PFSK-1 (cell line): ENCODE measurements around the gene IL37.

Experiments used
- FOXP2 ChIP-seq: optimal IDR thresholded peaks from 2 replicates; pipeline ENCODE3; 2011; ENCODE audit warnings: borderline replicate concordance, control low read depth, inconsistent platforms; ENCODE audit not compliant: insufficient read depth; ENCODE audit errors: extremely low read length, extremely low read depth
- POLR2AphosphoS5 ChIP-seq: IDR thresholded peaks from 2 replicates; pipeline ENCODE4 v1.6.1; 2012; ENCODE audit warnings: low read depth, mild to moderate bottlenecking, control low read depth, low read length, moderate library complexity
- SIN3A ChIP-seq: IDR thresholded peaks from 2 replicates; pipeline ENCODE4 v1.6.1; 2012; ENCODE audit warnings: mild to moderate bottlenecking, low read length, moderate library complexity, borderline replicate concordance; ENCODE audit not compliant: insufficient read depth
- TAF1 ChIP-seq: IDR thresholded peaks from 2 replicates; pipeline ENCODE4 v1.6.1; 2012; ENCODE audit warnings: low read length, control low read depth, borderline replicate concordance; ENCODE audit not compliant: insufficient read depth
- TF ChIP-seq, protein P1 (sequence below), 2 experiments: IDR thresholded peaks; 2 replicates each; pipeline versions ENCODE4 v1.6.1 to v1.8.0; 2011 to 2012; ENCODE audit warnings: low read depth in 2 of 2, low read length in 2 of 2, control low read depth in 1 of 2, inconsistent platforms in 1 of 2, mild to moderate bottlenecking in 1 of 2, moderate library complexity in 1 of 2; ENCODE audit not compliant: insufficient read depth in 1 of 2

Gene IL37

DNA sequence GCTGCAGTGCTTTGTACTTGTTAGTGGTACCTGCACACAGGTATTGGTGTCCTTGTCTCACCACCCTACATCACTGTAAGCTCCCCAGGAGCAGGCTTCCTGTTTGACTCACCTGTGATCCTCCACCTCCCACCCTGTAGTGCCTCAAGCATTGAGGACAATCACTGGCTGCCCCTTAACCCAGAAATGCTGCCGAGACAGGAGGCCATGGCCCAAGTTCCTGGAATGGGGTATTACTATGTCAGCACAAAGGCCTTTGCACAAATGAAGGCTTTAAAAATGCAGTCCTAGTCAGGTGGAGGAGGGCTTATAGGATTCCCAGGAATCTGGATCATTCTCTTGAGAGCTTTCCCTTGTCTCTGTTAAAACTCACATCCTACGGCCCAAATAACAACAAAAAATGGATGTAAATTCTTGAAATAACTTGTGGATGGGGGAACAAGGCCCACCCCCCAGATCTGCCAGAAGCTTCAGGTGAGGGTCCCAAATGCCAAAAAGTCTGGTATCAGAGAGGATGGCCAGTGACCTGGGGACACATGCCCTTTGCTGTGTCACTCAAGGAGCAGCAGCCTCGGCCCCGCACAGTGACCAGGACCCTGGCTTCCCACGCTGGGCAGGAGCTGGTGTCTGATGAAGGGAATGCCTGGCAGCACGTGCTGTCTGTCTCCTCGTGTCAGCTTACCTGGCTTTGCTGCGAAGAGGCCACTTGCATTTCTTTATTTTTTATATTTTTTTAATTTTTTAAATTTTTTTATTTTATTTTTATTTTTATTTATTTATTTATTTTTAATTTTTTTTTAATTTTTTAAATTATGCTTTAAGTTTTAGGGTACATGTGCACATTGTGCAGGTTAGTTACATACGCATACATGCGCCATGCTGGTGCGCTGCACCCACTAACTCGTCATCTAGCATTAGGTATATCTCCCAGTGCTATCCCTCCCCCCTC, 3.7 kb upstream of the IL37 start:
- TF ChIP-seq FOXP2 (no peak), SIN3A (no peak), TAF1 (no peak), POLR2AphosphoS5 (no peak)
- TF ChIP-seq, protein P1, sequence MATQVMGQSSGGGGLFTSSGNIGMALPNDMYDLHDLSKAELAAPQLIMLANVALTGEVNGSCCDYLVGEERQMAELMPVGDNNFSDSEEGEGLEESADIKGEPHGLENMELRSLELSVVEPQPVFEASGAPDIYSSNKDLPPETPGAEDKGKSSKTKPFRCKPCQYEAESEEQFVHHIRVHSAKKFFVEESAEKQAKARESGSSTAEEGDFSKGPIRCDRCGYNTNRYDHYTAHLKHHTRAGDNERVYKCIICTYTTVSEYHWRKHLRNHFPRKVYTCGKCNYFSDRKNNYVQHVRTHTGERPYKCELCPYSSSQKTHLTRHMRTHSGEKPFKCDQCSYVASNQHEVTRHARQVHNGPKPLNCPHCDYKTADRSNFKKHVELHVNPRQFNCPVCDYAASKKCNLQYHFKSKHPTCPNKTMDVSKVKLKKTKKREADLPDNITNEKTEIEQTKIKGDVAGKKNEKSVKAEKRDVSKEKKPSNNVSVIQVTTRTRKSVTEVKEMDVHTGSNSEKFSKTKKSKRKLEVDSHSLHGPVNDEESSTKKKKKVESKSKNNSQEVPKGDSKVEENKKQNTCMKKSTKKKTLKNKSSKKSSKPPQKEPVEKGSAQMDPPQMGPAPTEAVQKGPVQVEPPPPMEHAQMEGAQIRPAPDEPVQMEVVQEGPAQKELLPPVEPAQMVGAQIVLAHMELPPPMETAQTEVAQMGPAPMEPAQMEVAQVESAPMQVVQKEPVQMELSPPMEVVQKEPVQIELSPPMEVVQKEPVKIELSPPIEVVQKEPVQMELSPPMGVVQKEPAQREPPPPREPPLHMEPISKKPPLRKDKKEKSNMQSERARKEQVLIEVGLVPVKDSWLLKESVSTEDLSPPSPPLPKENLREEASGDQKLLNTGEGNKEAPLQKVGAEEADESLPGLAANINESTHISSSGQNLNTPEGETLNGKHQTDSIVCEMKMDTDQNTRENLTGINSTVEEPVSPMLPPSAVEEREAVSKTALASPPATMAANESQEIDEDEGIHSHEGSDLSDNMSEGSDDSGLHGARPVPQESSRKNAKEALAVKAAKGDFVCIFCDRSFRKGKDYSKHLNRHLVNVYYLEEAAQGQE (IDR thresholded peaks at IDR 0.05; ENCODE audit: insufficient read depth in 1 of 2, low read depth in 2 of 2, low read length in 2 of 2), result no peak

GRCh38 chr2:112910219-112910618, 746 bp upstream of the IL37 start:
- no peak for TF ChIP-seq SIN3A
- no peak for TF ChIP-seq FOXP2
- no peak for TF ChIP-seq TAF1
- TF ChIP-seq, protein P1 (IDR thresholded peaks at IDR 0.05; ENCODE audit: insufficient read depth in 1 of 2, low read depth in 2 of 2, low read length in 2 of 2), result no peak
- TF ChIP-seq POLR2AphosphoS5, result no peak

DNA sequence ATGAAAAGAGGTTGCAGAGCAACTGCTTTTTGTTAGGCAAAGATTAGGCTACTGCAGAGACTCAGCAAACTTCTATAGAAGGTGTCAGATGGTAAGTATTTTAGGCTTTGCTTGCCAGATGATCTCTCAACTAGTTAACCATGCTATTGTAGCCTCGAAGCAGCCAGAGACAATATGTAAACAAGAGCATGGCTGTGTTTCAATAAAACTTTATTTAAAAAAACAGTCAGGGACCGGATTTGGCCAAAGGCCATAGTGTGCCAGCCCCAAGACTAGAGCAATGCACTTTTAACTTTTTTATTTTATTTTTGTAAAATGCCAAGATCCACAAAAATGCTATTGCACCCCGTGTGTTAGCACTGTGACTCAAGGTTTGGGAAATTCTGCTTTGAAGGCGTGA, 1.4 kb downstream of the IL37 start:
- TF ChIP-seq, protein P1 (IDR thresholded peaks at IDR 0.05; ENCODE audit: insufficient read depth in 1 of 2, low read depth in 2 of 2, low read length in 2 of 2), result no peak
- TF ChIP-seq TAF1 (no peak), POLR2AphosphoS5 (no peak), SIN3A (no peak), FOXP2 (no peak)

DNA sequence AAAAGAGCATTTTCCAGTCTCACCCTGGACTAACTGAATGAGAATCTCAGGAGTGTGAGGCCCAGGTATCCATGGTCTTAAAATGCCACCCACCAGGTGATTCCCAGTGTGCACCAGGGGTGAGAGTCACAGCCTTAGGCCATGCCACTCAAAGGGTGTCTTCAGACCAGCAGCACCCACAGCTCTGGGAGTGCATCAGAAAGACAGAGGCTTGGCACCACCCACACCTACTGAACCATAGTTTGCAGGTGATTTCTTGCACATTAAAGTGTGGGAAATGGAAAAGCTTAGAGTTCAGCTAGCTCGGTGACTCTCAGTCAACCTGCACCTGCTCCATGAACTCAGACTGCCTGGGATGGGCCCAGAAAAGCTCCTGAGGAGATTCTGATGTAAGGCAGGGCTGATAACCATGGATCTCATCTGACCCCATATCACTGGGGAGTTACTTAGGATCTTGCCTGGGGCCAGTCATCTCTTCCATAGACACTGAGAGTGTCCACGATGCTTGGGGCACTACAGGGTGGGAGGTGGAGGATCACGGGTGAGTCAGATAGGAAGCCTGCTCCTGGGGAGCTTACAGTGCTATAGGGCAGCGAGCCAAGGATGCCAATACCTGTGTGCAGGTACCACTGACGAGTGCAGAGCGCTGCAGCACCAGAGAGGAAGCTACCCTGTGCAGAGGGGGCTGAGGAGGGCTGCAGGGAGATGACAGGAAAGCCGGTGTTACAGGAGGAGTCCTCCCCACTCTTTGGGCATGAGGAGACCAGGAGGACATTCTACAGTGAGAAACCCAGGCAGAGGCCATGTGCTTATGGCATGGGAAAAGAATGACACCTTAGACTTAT, 4.6 kb downstream of the IL37 start:
- TF ChIP-seq TAF1 (no peak), FOXP2 (no peak), SIN3A (no peak), POLR2AphosphoS5 (no peak)
- TF ChIP-seq, protein P1 (IDR thresholded peaks at IDR 0.05; ENCODE audit: insufficient read depth in 1 of 2, low read depth in 2 of 2, low read length in 2 of 2), result no peak
